ENCODE measurements around the gene GOLGA1. TPM values are rescaled to one million over a fixed set of nuclear protein-coding genes. Genes with fewer than 3 reads are reported as not detected.

GOLGA1 gene
- total RNA-seq, 1 experiment from 2014 or later, result 9.6 TPM

DNA sequence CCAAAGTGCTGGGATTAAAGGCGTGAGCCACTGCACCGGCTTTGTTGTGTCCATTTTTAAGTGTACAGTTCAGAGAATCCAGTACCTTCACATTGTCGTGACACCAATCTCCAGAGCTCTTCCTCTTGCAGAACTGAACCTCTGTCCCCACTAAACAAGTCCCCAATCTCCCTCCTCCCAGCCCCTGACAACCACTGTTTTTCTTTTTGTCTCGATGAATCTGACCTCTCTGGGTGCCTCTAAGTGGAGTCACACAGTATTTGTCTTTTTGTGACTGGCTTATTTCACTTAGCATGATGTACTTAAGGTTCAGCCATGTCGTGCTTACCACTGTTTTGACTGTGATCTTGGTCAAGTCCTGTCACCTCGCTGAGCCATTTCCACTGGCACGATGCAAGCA lies 86.1 kb downstream of the GOLGA1 start (continued):
- TF ChIP-seq, protein P1, sequence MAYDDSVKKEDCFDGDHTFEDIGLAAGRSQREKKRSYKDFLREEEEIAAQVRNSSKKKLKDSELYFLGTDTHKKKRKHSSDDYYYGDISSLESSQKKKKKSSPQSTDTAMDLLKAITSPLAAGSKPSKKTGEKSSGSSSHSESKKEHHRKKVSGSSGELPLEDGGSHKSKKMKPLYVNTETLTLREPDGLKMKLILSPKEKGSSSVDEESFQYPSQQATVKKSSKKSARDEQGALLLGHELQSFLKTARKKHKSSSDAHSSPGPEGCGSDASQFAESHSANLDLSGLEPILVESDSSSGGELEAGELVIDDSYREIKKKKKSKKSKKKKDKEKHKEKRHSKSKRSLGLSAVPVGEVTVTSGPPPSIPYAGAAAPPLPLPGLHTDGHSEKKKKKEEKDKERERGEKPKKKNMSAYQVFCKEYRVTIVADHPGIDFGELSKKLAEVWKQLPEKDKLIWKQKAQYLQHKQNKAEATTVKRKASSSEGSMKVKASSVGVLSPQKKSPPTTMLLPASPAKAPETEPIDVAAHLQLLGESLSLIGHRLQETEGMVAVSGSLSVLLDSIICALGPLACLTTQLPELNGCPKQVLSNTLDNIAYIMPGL (CRISPR knock-in tag; IDR thresholded peaks at IDR 0.05), result no peak
- TF ChIP-seq GRHL2 (CRISPR knock-in tag; IDR thresholded peaks at IDR 0.05; ENCODE audit: insufficient replicate concordance, severe bottlenecking) (no peak), SMAD4 (CRISPR knock-in tag; IDR thresholded peaks at IDR 0.05) (no peak), IRF2 (CRISPR knock-in tag; IDR thresholded peaks at IDR 0.05; ENCODE audit: borderline replicate concordance, low read depth) (no peak), TEAD4 (CRISPR knock-in tag; IDR thresholded peaks at IDR 0.05) (no peak), ARID4B (CRISPR knock-in tag; IDR thresholded peaks at IDR 0.05; ENCODE audit: borderline replicate concordance) (no peak), ESRRA (CRISPR knock-in tag; IDR thresholded peaks at IDR 0.05; ENCODE audit: borderline replicate concordance) (no peak), GTF2I (CRISPR knock-in tag; conservative IDR thresholded peaks at IDR 0.05) (no peak), ZBTB21 (CRISPR knock-in tag; IDR thresholded peaks at IDR 0.05; ENCODE audit: borderline replicate concordance) (no peak), CREM (CRISPR knock-in tag; IDR thresholded peaks at IDR 0.05) (no peak), OVOL2 (CRISPR knock-in tag; IDR thresholded peaks at IDR 0.05; ENCODE audit: borderline replicate concordance) (no peak)

DNA sequence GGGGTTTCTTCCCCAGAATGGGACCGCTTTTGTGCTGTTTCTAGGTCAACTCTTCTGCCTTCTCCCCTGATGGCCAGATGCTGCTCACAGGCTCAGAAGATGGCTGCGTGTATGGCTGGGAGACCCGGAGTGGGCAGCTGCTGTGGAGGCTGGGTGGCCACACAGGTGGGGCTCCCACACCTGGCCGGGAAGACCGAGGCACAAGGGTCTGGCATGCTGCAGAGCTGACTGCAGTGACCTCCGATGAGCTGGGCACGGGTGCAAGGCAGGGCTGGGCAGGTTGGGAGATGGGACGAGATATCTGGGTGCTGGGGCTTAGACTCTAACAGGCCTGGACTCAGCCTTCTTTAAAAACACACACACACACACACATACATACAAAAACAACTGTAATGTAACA lies 86.7 kb downstream of the GOLGA1 start:
- ChIA-PET CTCF (interaction anchor here (0.6 to 12.9 kb wide), 24 partner anchors 8 to 521 kb away, joined by 3 to 935 read pairs (median 12); partner anchors contain the start of genes ARPC5L, NR6A1, OLFML2A and RPL35), POLR2A (interaction anchor here (2.0 to 2.2 kb wide), 2 partner anchors 8 to 83 kb away, joined by 9 to 12 read pairs; partner anchors contain the start of genes ARPC5L, NR6A1 and RPL35)
- peaks cover 21% of the 10 kb centered on the region for H3K36me3 Mint-ChIP-seq
- no peak for DNase-seq (ENCODE audit: low spot score)
- no peaks in the 10 kb centered on the region for H3K27me3 Mint-ChIP-seq (ENCODE audit: low read depth)
- no peaks in the 10 kb centered on the region for H3K9me3 Mint-ChIP-seq
- peaks cover 9% of the 10 kb centered on the region for H3K4me1 Mint-ChIP-seq
- no peak overlapping the region for H3K4me3 Mint-ChIP-seq
- no peak for ATAC-seq
- no peak overlapping the region for H3K27ac Mint-ChIP-seq
- TF ChIP-seq ZNF317 (CRISPR knock-in tag; IDR thresholded peaks at IDR 0.05; ENCODE audit: borderline replicate concordance, low read depth) (no peak), NR2C2 (CRISPR knock-in tag; IDR thresholded peaks at IDR 0.05) (no peak), ELF4 (CRISPR knock-in tag; IDR thresholded peaks at IDR 0.05; ENCODE audit: low read depth) (no peak), GTF2I (CRISPR knock-in tag; conservative IDR thresholded peaks at IDR 0.05) (no peak), ATF6 (CRISPR knock-in tag; IDR thresholded peaks at IDR 0.05) (no peak), FOXP1 (CRISPR knock-in tag; IDR thresholded peaks at IDR 0.05; ENCODE audit: borderline replicate concordance) (no peak), NFYB (CRISPR knock-in tag; conservative IDR thresholded peaks at IDR 0.05; ENCODE audit: low read depth) (no peak), RORB (CRISPR knock-in tag; IDR thresholded peaks at IDR 0.05) (no peak), ZNF423 (CRISPR knock-in tag; IDR thresholded peaks at IDR 0.05) (no peak), ZNF671 (CRISPR knock-in tag; IDR thresholded peaks at IDR 0.05) (no peak)
- TF ChIP-seq, protein P1 (CRISPR knock-in tag; IDR thresholded peaks at IDR 0.05), result no peak
- TF ChIP-seq, protein P2, sequence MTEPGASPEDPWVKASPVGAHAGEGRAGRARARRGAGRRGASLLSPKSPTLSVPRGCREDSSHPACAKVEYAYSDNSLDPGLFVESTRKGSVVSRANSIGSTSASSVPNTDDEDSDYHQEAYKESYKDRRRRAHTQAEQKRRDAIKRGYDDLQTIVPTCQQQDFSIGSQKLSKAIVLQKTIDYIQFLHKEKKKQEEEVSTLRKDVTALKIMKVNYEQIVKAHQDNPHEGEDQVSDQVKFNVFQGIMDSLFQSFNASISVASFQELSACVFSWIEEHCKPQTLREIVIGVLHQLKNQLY (CRISPR knock-in tag; IDR thresholded peaks at IDR 0.05), result no peak
- TF ChIP-seq, protein P3, sequence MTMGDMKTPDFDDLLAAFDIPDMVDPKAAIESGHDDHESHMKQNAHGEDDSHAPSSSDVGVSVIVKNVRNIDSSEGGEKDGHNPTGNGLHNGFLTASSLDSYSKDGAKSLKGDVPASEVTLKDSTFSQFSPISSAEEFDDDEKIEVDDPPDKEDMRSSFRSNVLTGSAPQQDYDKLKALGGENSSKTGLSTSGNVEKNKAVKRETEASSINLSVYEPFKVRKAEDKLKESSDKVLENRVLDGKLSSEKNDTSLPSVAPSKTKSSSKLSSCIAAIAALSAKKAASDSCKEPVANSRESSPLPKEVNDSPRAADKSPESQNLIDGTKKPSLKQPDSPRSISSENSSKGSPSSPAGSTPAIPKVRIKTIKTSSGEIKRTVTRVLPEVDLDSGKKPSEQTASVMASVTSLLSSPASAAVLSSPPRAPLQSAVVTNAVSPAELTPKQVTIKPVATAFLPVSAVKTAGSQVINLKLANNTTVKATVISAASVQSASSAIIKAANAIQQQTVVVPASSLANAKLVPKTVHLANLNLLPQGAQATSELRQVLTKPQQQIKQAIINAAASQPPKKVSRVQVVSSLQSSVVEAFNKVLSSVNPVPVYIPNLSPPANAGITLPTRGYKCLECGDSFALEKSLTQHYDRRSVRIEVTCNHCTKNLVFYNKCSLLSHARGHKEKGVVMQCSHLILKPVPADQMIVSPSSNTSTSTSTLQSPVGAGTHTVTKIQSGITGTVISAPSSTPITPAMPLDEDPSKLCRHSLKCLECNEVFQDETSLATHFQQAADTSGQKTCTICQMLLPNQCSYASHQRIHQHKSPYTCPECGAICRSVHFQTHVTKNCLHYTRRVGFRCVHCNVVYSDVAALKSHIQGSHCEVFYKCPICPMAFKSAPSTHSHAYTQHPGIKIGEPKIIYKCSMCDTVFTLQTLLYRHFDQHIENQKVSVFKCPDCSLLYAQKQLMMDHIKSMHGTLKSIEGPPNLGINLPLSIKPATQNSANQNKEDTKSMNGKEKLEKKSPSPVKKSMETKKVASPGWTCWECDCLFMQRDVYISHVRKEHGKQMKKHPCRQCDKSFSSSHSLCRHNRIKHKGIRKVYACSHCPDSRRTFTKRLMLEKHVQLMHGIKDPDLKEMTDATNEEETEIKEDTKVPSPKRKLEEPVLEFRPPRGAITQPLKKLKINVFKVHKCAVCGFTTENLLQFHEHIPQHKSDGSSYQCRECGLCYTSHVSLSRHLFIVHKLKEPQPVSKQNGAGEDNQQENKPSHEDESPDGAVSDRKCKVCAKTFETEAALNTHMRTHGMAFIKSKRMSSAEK (CRISPR knock-in tag; IDR thresholded peaks at IDR 0.05; ENCODE audit: borderline replicate concordance), result no peak

Data from WTC11 (cell line).